ENCODE measurements around the gene EFNA3.

- TF ChIP-seq CTCF (IDR thresholded peaks at IDR 0.05; ENCODE audit: insufficient read depth, low read length, poor library complexity, severe bottlenecking) (no peak), EZH2phosphoT487 (conservative IDR thresholded peaks at IDR 0.05; ENCODE audit: low read length) (no peak)
Measured at GRCh38 chr1:155035936-155036335, 42.7 kb upstream of the EFNA3 start.

All from SU-DHL-6 (cell line).